Peyer's patch (tissue), 4 donors: ENCODE results near the gene ANKRD16. TPM values are rescaled to one million over a fixed set of nuclear protein-coding genes. Genes with fewer than 3 reads are reported as not detected.

Experiments used
- DNase-seq, 3 donors: peaks; one replicate each; pipeline ENCODE4 v3.0.0-alpha.2; 2017 to 2019
- H3K27ac ChIP-seq, 4 donors: fragments of 200-600 bp; sonication (generic); one replicate each; pipeline ENCODE4 v1.5.1; 2016 to 2019
- H3K27me3 ChIP-seq, 2 donors: fragments of 200-600 bp; sonication (generic); one replicate each; pipeline ENCODE4 v1.5.1; 2019
- H3K36me3 ChIP-seq, 3 donors: fragments of 200-600 bp; sonication (generic); one replicate each; pipeline ENCODE4 v1.5.1; 2016 to 2019
- H3K4me1 ChIP-seq, 4 donors: fragments of 200-600 bp; sonication (generic); one replicate each; pipeline ENCODE4 v1.5.1; 2016 to 2019
- H3K4me3 ChIP-seq, 4 donors: fragments of 200-600 bp; sonication (generic); 1 replicate in 3 of 4; 2 replicates in 1 of 4; pipeline ENCODE4 v1.5.1; 2016 to 2019; ENCODE audit warnings: mild to moderate bottlenecking in 1 of 4
- H3K9me3 ChIP-seq, 4 donors: fragments of 200-600 bp; sonication (generic); one replicate each; pipeline ENCODE4 v1.5.1; 2016 to 2019; ENCODE audit warnings: mild to moderate bottlenecking in 1 of 4
- CTCF ChIP-seq, 6 experiments: fragments of 450-650 bp in 4 of 6; fragments of 200-600 bp in 2 of 6; sonication (generic) in 1 of 6; IDR thresholded peaks; one replicate each; pipeline ENCODE4 v1.5.1; 2017 to 2019; ENCODE audit warnings: antibody characterized with exemption in 6 of 6, mild to moderate bottlenecking in 3 of 6, moderate library complexity in 1 of 6
- POLR2A ChIP-seq, 2 donors: fragments of 450-650 bp; IDR thresholded peaks; one replicate each; pipeline ENCODE4 v1.5.1; 2017; ENCODE audit warnings: antibody characterized with exemption in 2 of 2, mild to moderate bottlenecking in 2 of 2, moderate library complexity in 2 of 2
- total RNA-seq, 4 donors: library from RNA; depleted of rRNA; stranded (reverse); fragments of >200 nt; gene quantifications; one replicate each; pipeline ENCODE4 v1.1.0, GENCODE V29; 2016

Gene ANKRD16
- total RNA-seq, 4 donors from 2014 or later = 5.3 to 15.3 (median 11.9) TPM

- TF ChIP-seq POLR2A (IDR thresholded peaks at IDR 0.05) (no peak), CTCF (IDR thresholded peaks at IDR 0.05) (no peak)
- H3K27me3 ChIP-seq = no peaks in the 10 kb centered on the region
- H3K9me3 ChIP-seq = no peaks in the 10 kb centered on the region
Measured at GRCh38 chr10:5818048-5818331, 71.7 kb downstream of the ANKRD16 start.

GRCh38 chr10:5817322-5818047, 72.2 kb downstream of the ANKRD16 start:
- H3K27me3 ChIP-seq = no peaks in the 10 kb centered on the region
- H3K4me1 ChIP-seq = peaks cover 0 to 13% (median 10%) of the 10 kb centered on the region in 4 donors
- DNase-seq = peak in 2 of 3 donors; percentile 67 to 70
- no peaks in the 10 kb centered on the region for H3K36me3 ChIP-seq
- TF ChIP-seq POLR2A (IDR thresholded peaks at IDR 0.05) = no peak
- TF ChIP-seq CTCF (IDR thresholded peaks at IDR 0.05) = no peak
- H3K9me3 ChIP-seq = no peaks in the 10 kb centered on the region
- H3K27ac ChIP-seq = peak overlapping the region in 1 of 4 donors; percentile 99
- no peak overlapping the region for H3K4me3 ChIP-seq

More at GRCh38 chr10:5818048-5818331, 71.7 kb downstream of the ANKRD16 start:
- DNase-seq = peak in 1 of 3 donors; percentile 30
- Histone ChIP-seq H3K36me3 (no peaks in the 10 kb centered on the region), H3K27ac (peak overlapping the region in 1 of 4 donors; percentile 99), H3K4me1 (peaks cover 0 to 13% (median 10%) of the 10 kb centered on the region in 4 donors), H3K4me3 (no peak overlapping the region)

- peak in 1 of 3 donors; percentile 16 for DNase-seq
- H3K9me3 ChIP-seq = no peaks in the 10 kb centered on the region
- H3K36me3 ChIP-seq = no peaks in the 10 kb centered on the region
- H3K27me3 ChIP-seq = no peaks in the 10 kb centered on the region
- peak overlapping the region in 2 of 4 donors; percentile 58 to 99 for H3K27ac ChIP-seq
- H3K4me1 ChIP-seq = peaks cover 0 to 18% (median 10%) of the 10 kb centered on the region in 4 donors
- H3K4me3 ChIP-seq = peak overlapping the region in 1 of 4 donors; percentile 3
- TF ChIP-seq CTCF (IDR thresholded peaks at IDR 0.05) = no peak
- TF ChIP-seq POLR2A (IDR thresholded peaks at IDR 0.05) = no peak
Measured at GRCh38 chr10:5816170-5816569, 73.5 kb downstream of the ANKRD16 start.

GRCh38 chr10:5814110-5815107, 75.3 kb downstream of the ANKRD16 start:
- TF ChIP-seq POLR2A (IDR thresholded peaks at IDR 0.05) = no peak
- TF ChIP-seq CTCF (IDR thresholded peaks at IDR 0.05) = no peak

GRCh38 chr10:5813341-5814109, 76.2 kb downstream of the ANKRD16 start, which contains the start of gene GDI2:
Gene GDI2, minus strand, starts transcription at chr10:5813434. Its CDS starts 176 bp downstream, at chr10:5813258.
- Histone ChIP-seq H3K4me3 (peak within 1 kb of the TSS; percentile 79 to 96 (median 88)), H3K4me1 (peaks cover 0 to 43% (median 19%) of the 10 kb centered on the region in 4 donors), H3K36me3 (no peaks in the 10 kb centered on the region), H3K27me3 (no peaks in the 10 kb centered on the region), H3K27ac (peak within 1 kb of the TSS; percentile 97 to 99 (median 98)), H3K9me3 (no peaks in the 10 kb centered on the region)
- TF ChIP-seq POLR2A (IDR thresholded peaks at IDR 0.05) (peak; percentile 94 to 95), CTCF (IDR thresholded peaks at IDR 0.05) (peak in 1 of 6 experiments; percentile 23)
- DNase-seq = peak; percentile 93 to 99 (median 98)

More at GRCh38 chr10:5814110-5815107, 75.3 kb downstream of the ANKRD16 start:
- no peak for DNase-seq
- H3K4me1 ChIP-seq = peaks cover 0 to 36% (median 17%) of the 10 kb centered on the region in 4 donors
- H3K36me3 ChIP-seq = no peaks in the 10 kb centered on the region
- H3K4me3 ChIP-seq = peak overlapping the region; percentile 79 to 96 (median 88)
- H3K9me3 ChIP-seq = no peaks in the 10 kb centered on the region
- peak overlapping the region; percentile 97 to 99 (median 98) for H3K27ac ChIP-seq
- H3K27me3 ChIP-seq = no peaks in the 10 kb centered on the region
